Vagina (tissue), 2 donors: Measurements from ENCODE around the gene RANBP17.

Experiments
- POLR2A ChIP-seq, 2 donors: fragments of 450-650 bp; IDR thresholded peaks; one replicate each; pipeline ENCODE4 v1.6.1; 2017; ENCODE audit warnings: antibody characterized with exemption in 2 of 2, mild to moderate bottlenecking in 2 of 2, moderate library complexity in 2 of 2
- POLR2AphosphoS5 ChIP-seq, 2 donors: sonication (generic); formaldehyde crosslinking; IDR thresholded peaks; one replicate each; pipeline ENCODE4 v1.9.0; 2017; ENCODE audit warnings: antibody characterized with exemption in 2 of 2, mild to moderate bottlenecking in 2 of 2, low read depth in 1 of 2; ENCODE audit not compliant: insufficient read depth in 1 of 2

DNA sequence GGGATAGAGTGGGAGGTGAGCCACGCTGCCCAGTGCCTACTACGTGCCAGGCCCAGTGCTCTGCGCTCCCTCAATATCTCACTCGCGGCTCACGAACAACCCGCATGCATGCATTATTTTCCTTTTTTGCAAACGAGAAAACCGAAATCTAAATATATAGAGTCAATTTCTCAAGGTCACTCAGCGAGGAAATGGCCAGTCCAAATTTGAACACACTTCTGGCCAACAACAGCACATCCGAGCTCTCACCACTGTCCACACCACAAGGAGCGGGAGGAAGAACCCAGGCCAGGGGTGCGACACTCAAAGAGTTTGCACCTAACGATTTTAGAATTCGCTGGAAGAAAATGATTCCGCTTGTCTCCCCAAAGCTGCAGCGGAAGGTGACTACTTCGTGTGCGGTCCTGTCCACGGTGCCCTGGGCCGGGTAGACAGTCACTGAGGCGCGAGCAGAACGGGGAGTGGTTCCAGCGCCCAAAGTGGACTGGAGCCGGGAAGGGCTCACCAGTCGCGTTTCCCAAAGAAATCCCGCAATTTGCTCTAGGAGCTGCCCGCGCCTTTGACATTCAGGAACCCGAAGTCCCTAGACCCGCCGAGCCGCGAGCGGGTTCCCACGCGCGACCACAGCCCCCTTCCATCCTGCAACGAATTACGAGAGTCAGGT lies 446.1 kb downstream of the RANBP17 start:
- TF ChIP-seq POLR2A (IDR thresholded peaks at IDR 0.05): no peak
- no peak for TF ChIP-seq POLR2AphosphoS5 (IDR thresholded peaks at IDR 0.05; ENCODE audit: insufficient read depth in 1 of 2, low read depth in 1 of 2)
